HG03565 (cell line): ENCODE measurements around the gene CENPE.

Experiments used
- ATAC-seq: cut with Tn5 transposase; IDR thresholded peaks from one replicate; pipeline ENCODE4 v1.9.1; 2021; ENCODE audit warnings: mild to moderate bottlenecking, moderate library complexity; ENCODE audit not compliant: unreplicated experiment

The CENPE gene

GRCh38 chr4:103136671-103137445 lies 61.3 kb downstream of the CENPE start:
- no peak for ATAC-seq

- no peak for ATAC-seq
Measured at GRCh38 chr4:103129174-103129573, 69.0 kb downstream of the CENPE start.

GRCh38 chr4:103126126-103126525 lies 72.0 kb downstream of the CENPE start:
- no peak for ATAC-seq

GRCh38 chr4:103123114-103123513 lies 75.0 kb downstream of the CENPE start:
- no peak for ATAC-seq

- ATAC-seq: no peak
Measured at GRCh38 chr4:103118166-103118565, 80.0 kb downstream of the CENPE start.

- no peak for ATAC-seq
Measured at GRCh38 chr4:103111598-103111997, 86.5 kb downstream of the CENPE start.

GRCh38 chr4:103108542-103108941 lies 89.6 kb downstream of the CENPE start:
- ATAC-seq: no peak

GRCh38 chr4:103105558-103106356 lies 92.4 kb downstream of the CENPE start:
- no peak for ATAC-seq

GRCh38 chr4:103104886-103105285 lies 93.3 kb downstream of the CENPE start:
- no peak for ATAC-seq

- no peak for ATAC-seq
Measured at GRCh38 chr4:103100691-103101090, 97.5 kb downstream of the CENPE start.

- ATAC-seq: peak; percentile 96
Measured at GRCh38 chr4:103099691-103100392, 98.3 kb downstream of the CENPE start, which contains the start of gene BDH2. BDH2 (minus strand) TSS chr4:103099834; CDS start chr4:103096254, 3,580 bp downstream.

- no peak for ATAC-seq
Measured at GRCh38 chr4:103098756-103099440, 99.2 kb downstream of the CENPE start.

- no peak for ATAC-seq
Measured at GRCh38 chr4:103098341-103098740, 99.8 kb downstream of the CENPE start.

- no peak for ATAC-seq
Measured at GRCh38 chr4:103097112-103097511, 101.0 kb downstream of the CENPE start.

GRCh38 chr4:103095080-103095479 lies 103.1 kb downstream of the CENPE start:
- no peak for ATAC-seq

GRCh38 chr4:103092245-103092644 lies 105.9 kb downstream of the CENPE start:
- no peak for ATAC-seq

- peak; percentile 76 for ATAC-seq
Measured at GRCh38 chr4:103091601-103092223, 106.4 kb downstream of the CENPE start.

GRCh38 chr4:103089481-103089880 lies 108.7 kb downstream of the CENPE start:
- ATAC-seq: no peak

- no peak for ATAC-seq
Measured at GRCh38 chr4:103086551-103086950, 111.6 kb downstream of the CENPE start.

GRCh38 chr4:103085555-103086196 lies 112.5 kb downstream of the CENPE start:
- no peak for ATAC-seq
